ENCODE results near the gene SLIT3. TPM values are rescaled to one million over a fixed set of nuclear protein-coding genes. Genes with fewer than 3 reads are reported as not detected.

The SLIT3 gene
- polyA plus RNA-seq, 3 donors: 0.99 to 24.6 (median 16.4) TPM

- H3K27ac ChIP-seq (ENCODE audit: low read depth, low read length): no peak overlapping the region
- WGBS, 3 donors: 75 to 78% (median 76%) methylated on average over 7 of the region's 7 CpGs
These were observed 491.7 kb downstream of the SLIT3 start for GRCh38 chr5:168809218-168809617.

DNA sequence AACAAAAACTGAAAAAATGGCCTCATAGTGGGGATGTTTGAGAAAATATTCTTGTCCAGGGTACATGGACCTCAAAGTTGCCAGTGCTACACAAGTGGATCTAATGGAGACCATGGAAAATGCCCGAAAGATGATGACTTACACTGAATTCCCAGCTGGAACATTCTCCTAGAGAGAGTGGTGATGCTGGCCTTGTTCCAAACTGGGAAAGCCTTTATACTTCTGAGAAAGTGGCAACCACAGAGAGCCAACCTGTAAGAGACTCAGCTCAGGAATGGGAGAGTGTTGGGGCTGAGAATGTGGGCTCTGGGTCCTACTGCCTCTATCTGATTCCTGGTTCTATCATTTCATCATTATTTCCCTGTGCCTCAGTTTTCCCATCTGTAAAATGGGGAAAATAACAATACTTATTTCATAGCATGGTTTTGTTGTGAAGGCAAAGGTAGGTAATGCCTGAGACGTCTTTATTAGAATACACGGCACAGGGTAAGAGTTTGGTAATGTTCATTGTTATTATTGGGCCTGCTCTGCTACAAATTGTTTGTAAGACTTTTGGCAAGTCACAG, 492.8 kb downstream of the SLIT3 start:
- 57 to 92% (median 76%) methylated on average over 3 of the region's 3 CpGs for WGBS, 3 donors
- no peak overlapping the region for H3K27ac ChIP-seq (ENCODE audit: low read depth, low read length)

DNA sequence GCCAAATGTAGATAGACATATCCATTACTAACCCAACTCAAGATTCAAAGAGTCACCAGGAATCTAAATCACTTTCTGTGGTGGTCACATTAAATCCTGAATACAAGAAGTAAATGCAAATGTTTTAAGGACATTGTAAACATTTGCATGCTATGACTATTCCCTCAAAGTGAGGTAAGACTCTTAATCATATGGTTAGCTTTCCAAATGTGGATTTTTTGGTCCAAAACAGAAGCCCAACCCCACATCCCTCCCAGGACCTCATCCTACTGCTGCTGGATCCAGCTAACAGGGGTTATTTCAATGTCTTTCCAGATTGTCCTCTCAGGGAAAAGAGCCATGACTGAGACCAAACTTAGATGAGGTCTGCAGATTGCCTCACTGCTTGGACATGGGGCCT, 493.7 kb downstream of the SLIT3 start:
- no peak overlapping the region for H3K27ac ChIP-seq (ENCODE audit: low read depth, low read length)

DNA sequence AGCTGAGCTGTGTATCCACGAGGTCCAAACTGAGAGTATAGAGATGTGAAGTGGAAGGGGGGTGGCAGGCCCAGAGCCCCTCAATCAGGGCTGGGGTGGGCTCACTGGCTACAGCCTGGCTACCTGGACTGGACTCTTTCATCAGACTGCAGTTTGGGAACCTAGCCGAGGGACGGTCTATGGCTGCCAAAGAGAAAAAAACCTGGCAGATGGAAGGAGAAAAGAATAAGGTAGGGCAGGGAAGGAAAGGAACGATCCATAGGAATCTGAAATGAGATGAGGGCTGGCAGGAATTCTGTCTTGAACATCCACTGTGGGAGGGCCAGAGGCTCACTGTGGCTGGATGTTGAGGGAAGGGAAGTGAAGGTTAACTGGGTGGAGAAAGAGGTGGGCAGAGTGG, 497.4 kb downstream of the SLIT3 start:
- no peak overlapping the region for H3K27ac ChIP-seq (ENCODE audit: low read depth, low read length)
- WGBS, 3 donors: 71 to 82% (median 78%) methylated on average over 4 of the region's 4 CpGs

DNA sequence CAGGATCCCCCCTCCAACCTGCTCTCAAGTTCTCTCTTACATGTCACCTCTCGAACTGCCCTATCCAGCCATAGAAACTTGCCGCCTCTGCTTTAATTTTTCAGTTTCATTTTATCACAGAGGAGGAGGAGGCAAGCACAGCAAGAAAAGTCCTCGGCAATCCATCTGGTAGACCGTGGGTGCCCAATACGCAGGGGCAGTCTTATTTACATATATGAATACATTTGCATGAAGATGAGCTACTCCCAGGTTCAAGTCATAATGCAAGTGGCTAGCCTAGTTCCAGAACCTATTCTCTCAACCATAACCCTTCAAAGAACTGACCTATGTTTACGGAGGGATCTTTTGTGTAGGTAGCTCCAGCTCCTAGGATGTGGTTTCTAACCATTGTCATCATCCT, 498.6 kb downstream of the SLIT3 start:
- WGBS, 3 donors: 87 to 91% (median 90%) methylated on average over 6 of the region's 6 CpGs
- H3K27ac ChIP-seq (ENCODE audit: low read depth, low read length): no peak overlapping the region

- WGBS, 3 donors: 85 to 87% (median 87%) methylated on average over 7 of the region's 7 CpGs
- H3K27ac ChIP-seq (ENCODE audit: low read depth, low read length): no peak overlapping the region
These were observed 499.4 kb downstream of the SLIT3 start for GRCh38 chr5:168801567-168801966.

DNA sequence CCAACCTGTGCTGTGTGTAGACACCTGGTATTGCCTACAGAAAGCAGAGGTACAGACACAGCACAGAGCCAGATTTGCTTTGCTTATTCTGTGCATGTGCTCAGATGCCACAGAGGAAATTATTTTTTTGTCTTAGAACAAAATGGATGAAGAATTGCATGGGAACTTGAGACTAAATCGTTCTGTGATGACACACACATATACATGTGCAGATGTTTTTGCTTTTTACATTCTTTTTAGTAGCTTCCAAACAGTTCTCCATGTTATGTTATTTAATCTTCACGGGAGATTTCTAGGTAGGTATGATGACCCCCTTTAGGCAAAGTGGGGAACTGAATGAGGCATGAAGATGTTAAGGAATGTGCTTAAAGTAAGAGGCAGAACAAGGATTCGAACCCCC, 500.2 kb downstream of the SLIT3 start:
- 77 to 86% (median 84%) methylated on average over 3 of the region's 3 CpGs for WGBS, 3 donors
- H3K27ac ChIP-seq (ENCODE audit: low read depth, low read length): no peak overlapping the region

DNA sequence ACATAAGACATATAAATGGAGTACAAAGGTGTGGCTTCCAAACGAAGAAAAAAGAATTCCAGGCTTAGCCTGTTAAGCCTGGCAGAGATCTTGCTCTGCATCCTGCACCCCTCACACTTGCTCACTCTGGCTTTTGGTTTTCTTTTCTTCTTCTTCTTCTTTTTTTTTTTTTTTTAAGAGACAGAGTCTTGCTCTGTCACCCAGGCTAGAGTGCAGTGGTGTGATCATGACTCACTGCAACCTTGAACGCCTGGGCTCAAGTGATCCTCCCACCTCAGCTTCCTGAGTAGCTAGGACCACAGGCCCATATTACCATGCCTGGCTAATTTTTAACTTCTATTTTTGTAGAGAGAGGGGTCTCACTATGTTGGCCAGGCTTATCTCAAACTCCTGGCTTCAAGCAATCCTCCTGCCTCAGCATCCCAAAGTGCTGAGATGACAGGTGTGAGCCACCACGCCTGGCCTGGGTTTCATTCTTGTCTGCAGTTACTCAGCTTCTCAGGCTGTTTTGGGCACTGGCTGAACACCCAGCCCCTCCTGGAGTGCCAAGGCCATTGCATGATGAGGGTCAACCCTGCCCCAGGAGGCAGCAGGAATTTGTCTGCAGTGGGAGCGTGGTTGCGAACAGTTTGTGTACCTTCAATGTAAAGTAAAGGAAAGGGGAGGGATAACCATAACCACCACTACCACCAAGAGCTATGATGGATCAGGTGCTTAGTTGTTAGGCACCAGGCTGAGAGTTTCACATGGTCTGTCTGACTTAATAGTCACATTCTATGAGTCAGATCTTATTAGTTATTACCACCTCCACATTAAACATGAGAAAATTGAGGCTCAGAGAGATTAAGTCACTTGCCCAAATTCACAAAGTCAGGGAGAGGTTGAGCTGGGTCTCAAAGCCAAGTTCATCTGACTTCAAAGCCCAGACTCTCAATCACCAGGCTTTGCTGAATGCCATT, 502.6 kb downstream of the SLIT3 start:
- WGBS, 3 donors: 78 to 85% (median 81%) methylated on average over 5 of the region's 5 CpGs
- H3K27ac ChIP-seq (ENCODE audit: low read depth, low read length): no peak overlapping the region

GRCh38 chr5:168796593-168797580, 504.1 kb downstream of the SLIT3 start:
- 65 to 70% (median 66%) methylated on average over 12 of the region's 12 CpGs for WGBS, 3 donors
- H3K27ac ChIP-seq (ENCODE audit: low read depth, low read length): no peak overlapping the region

GRCh38 chr5:168796000-168796399, 504.9 kb downstream of the SLIT3 start:
- WGBS, 3 donors: 40 to 53% (median 46%) methylated on average over 4 of the region's 4 CpGs
- no peak overlapping the region for H3K27ac ChIP-seq (ENCODE audit: low read depth, low read length)

GRCh38 chr5:168793841-168794837, 506.8 kb downstream of the SLIT3 start:
- no peak overlapping the region for H3K27ac ChIP-seq (ENCODE audit: low read depth, low read length)
- 49 to 55% (median 54%) methylated on average over 15 of the region's 15 CpGs for WGBS, 3 donors

DNA sequence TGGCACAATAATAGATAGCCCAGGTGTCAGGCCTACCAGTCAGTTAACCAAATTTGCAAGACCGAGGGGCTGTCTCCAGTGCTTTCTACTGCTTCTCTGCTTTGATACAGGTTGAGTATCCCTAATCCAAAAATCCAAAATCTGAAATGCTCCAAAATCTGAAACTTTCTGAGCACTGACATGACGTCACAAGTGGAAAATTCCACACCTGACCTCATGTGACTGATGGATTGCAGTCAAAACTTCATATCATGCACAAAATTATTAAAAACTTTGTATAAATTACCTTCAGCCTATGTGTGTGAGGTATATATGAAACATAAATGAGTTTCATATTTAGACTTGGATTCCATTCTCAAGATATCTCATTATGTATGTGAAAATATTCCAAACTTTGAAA, 508.3 kb downstream of the SLIT3 start:
- 83 to 89% (median 84%) methylated on average over 2 of the region's 2 CpGs for WGBS, 3 donors
- no peak overlapping the region for H3K27ac ChIP-seq (ENCODE audit: low read depth, low read length)

GRCh38 chr5:168790671-168791250, 510.2 kb downstream of the SLIT3 start:
- no peak overlapping the region for H3K27ac ChIP-seq (ENCODE audit: low read depth, low read length)
- 65 to 75% (median 66%) methylated on average over 13 of the region's 13 CpGs for WGBS, 3 donors

- H3K27ac ChIP-seq (ENCODE audit: low read depth, low read length): no peak overlapping the region
- WGBS, 3 donors: 66 to 68% (median 66%) methylated on average over 5 of the region's 5 CpGs
These were observed 510.8 kb downstream of the SLIT3 start for GRCh38 chr5:168790002-168790635.

- 75 to 88% (median 86%) methylated on average over 3 of the region's 3 CpGs for WGBS, 3 donors
- H3K27ac ChIP-seq (ENCODE audit: low read depth, low read length): no peak overlapping the region
These were observed 512.2 kb downstream of the SLIT3 start for GRCh38 chr5:168788786-168789185.

DNA sequence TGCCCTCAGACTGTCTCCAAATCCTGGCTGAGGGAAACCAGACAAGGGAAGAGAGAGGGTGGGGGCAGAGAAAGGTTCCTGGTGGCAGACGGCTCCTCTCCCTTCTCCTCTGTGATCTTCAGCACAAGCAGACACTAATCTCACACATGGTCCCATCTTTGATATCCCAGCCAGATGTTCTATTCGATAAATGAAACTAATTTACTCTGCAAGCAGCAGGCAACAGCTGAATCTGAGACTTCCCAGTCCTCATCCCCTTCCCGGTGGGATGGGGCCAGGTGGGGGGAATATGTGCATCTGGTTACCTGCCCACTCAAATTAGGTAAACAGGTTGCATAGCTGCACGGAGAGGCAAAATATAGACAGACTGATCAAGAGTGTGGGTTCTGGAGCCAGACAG, 512.8 kb downstream of the SLIT3 start:
- WGBS, 3 donors: 76 to 79% (median 78%) methylated on average over 4 of the region's 4 CpGs
- no peak overlapping the region for H3K27ac ChIP-seq (ENCODE audit: low read depth, low read length)

DNA sequence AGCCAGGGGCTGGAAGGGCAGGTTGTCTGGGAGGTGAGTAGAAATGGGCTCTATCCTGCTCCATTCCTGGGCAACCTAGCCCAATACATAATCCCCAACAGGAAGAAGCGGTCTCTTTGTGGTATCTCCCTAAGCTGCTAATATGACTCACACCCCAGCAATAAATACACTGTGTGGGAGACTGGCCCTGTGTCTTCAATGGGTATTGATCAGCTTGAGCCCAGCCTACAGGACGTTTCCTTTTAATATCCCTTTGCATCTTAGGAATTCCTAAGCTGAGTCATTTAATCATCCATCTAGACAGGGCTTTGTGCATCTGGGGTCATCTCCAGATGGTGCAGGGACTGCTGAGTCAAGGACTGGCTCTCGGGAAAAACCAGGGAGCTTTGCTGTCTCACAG, 514.8 kb downstream of the SLIT3 start:
- H3K27ac ChIP-seq (ENCODE audit: low read depth, low read length): no peak overlapping the region
- 73 to 86% (median 78%) methylated on average over 3 of the region's 3 CpGs for WGBS, 3 donors
